Stomach (tissue), 4 donors: Measurements from ENCODE around the gene DST.

ENCODE experiments used
- EP300 ChIP-seq: sonication (generic); formaldehyde crosslinking; IDR thresholded peaks from one replicate; pipeline ENCODE4 v1.6.1; 2017; ENCODE audit warnings: antibody characterized with exemption
- POLR2A ChIP-seq, 4 donors: fragments of 450-650 bp; IDR thresholded peaks; one replicate each; pipeline ENCODE4 v1.6.1; 2016; ENCODE audit warnings: antibody characterized with exemption in 4 of 4, control low read depth in 2 of 4, mild to moderate bottlenecking in 1 of 4, moderate library complexity in 1 of 4
- TF ChIP-seq, protein P1 (sequence below), 7 experiments: fragments of 450-650 bp in 4 of 7; fragments of 200-600 bp in 3 of 7; sonication (generic) in 3 of 7; IDR thresholded peaks; one replicate each; pipeline ENCODE4 v1.5.1; 2016 to 2019; ENCODE audit warnings: antibody characterized with exemption in 7 of 7, control low read depth in 2 of 7, mild to moderate bottlenecking in 1 of 7

DNA sequence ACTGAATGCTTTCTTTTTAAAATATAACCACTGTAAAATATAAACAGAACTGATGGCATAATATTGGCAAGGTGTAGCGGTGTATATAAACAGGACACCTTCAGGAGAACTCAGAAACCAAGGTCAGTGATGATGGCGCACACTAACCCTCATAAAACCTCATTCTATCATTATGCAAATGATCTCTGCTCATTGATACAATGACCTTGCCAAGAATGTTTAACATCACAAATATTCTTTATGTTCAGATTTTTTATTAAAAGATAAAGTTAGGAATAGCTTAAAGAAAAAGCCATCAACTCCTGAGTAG, 48.6 kb upstream of the DST start:
- TF ChIP-seq POLR2A (IDR thresholded peaks at IDR 0.05) = no peak
- TF ChIP-seq, protein P1, sequence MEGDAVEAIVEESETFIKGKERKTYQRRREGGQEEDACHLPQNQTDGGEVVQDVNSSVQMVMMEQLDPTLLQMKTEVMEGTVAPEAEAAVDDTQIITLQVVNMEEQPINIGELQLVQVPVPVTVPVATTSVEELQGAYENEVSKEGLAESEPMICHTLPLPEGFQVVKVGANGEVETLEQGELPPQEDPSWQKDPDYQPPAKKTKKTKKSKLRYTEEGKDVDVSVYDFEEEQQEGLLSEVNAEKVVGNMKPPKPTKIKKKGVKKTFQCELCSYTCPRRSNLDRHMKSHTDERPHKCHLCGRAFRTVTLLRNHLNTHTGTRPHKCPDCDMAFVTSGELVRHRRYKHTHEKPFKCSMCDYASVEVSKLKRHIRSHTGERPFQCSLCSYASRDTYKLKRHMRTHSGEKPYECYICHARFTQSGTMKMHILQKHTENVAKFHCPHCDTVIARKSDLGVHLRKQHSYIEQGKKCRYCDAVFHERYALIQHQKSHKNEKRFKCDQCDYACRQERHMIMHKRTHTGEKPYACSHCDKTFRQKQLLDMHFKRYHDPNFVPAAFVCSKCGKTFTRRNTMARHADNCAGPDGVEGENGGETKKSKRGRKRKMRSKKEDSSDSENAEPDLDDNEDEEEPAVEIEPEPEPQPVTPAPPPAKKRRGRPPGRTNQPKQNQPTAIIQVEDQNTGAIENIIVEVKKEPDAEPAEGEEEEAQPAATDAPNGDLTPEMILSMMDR (IDR thresholded peaks at IDR 0.05) = no peak
- no peak for TF ChIP-seq EP300
